Nephron (organoid): ENCODE results near the gene DGUOK.

Source experiments
- H3K27ac Mint-ChIP-seq, 3 experiments: 2 replicates each; pipeline ENCODE4 v1.8.0; 2020; ENCODE audit warnings: mixed read lengths in 3 of 3, mild to moderate bottlenecking in 2 of 3, moderate library complexity in 1 of 3
- H3K27me3 Mint-ChIP-seq: 2 replicates; pipeline ENCODE4 v1.8.0; 2021; ENCODE audit warnings: low read depth, mild to moderate bottlenecking, moderate library complexity, mixed read lengths
- H3K36me3 Mint-ChIP-seq: 2 replicates; pipeline ENCODE4 v1.8.0; 2020; ENCODE audit warnings: low read depth, mixed read lengths
- H3K4me1 Mint-ChIP-seq: 2 replicates; pipeline ENCODE4 v1.8.0; 2020; ENCODE audit warnings: mixed read lengths
- H3K4me3 Mint-ChIP-seq, 3 experiments: 2 replicates each; pipeline ENCODE4 v1.8.0; 2020; ENCODE audit warnings: mild to moderate bottlenecking in 3 of 3, mixed read lengths in 3 of 3, moderate library complexity in 2 of 3
- H3K9me3 Mint-ChIP-seq: 2 replicates; pipeline ENCODE4 v1.8.0; 2020; ENCODE audit warnings: mixed read lengths
- TF ChIP-seq, protein P1 (sequence below), 3 experiments: fragments of 200-600 bp; sonication (generic); IDR thresholded peaks; one replicate each; pipeline ENCODE4 v1.5.0; 2021; ENCODE audit warnings: antibody characterized with exemption in 3 of 3; ENCODE audit not compliant: unreplicated experiment in 3 of 3

DGUOK gene

DNA sequence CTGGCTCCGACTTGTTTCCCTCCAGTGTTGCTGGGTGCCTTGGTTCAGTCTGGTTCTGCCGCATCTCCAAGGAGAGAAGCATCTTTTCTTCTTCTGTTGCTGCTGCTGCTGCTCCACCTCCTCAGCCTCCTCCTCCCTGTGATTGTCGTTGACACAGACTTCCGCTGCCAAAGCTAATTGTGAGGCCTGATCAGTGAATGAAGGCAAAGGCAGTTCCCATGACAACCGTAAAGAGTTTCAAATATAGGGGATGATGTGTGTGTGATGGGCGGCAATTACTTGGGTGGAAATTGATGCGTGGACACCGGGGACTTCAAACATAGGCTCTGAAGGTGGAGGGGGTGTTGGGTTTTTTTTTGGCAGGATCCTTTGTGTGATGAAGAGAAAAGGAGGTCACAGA lies 71.8 kb downstream of the DGUOK start:
- Mint-ChIP-seq H3K36me3 (peaks cover 6% of the 10 kb centered on the region), H3K27me3 (no peaks in the 10 kb centered on the region), H3K4me3 (peak overlapping the region; percentile 19 to 22 (median 21)), H3K9me3 (no peaks in the 10 kb centered on the region), H3K4me1 (peaks cover 61% of the 10 kb centered on the region), H3K27ac (peak overlapping the region; percentile 52 to 93 (median 92))
- TF ChIP-seq, protein P1, sequence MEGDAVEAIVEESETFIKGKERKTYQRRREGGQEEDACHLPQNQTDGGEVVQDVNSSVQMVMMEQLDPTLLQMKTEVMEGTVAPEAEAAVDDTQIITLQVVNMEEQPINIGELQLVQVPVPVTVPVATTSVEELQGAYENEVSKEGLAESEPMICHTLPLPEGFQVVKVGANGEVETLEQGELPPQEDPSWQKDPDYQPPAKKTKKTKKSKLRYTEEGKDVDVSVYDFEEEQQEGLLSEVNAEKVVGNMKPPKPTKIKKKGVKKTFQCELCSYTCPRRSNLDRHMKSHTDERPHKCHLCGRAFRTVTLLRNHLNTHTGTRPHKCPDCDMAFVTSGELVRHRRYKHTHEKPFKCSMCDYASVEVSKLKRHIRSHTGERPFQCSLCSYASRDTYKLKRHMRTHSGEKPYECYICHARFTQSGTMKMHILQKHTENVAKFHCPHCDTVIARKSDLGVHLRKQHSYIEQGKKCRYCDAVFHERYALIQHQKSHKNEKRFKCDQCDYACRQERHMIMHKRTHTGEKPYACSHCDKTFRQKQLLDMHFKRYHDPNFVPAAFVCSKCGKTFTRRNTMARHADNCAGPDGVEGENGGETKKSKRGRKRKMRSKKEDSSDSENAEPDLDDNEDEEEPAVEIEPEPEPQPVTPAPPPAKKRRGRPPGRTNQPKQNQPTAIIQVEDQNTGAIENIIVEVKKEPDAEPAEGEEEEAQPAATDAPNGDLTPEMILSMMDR (IDR thresholded peaks at IDR 0.05; ENCODE audit: unreplicated experiment in 3 of 3): no peak

GRCh38 chr2:73998933-73999332 lies 72.3 kb downstream of the DGUOK start:
- H3K4me1 Mint-ChIP-seq: peaks cover 61% of the 10 kb centered on the region
- TF ChIP-seq, protein P1 (IDR thresholded peaks at IDR 0.05; ENCODE audit: unreplicated experiment in 3 of 3): no peak
- peaks cover 4% of the 10 kb centered on the region for H3K36me3 Mint-ChIP-seq
- H3K4me3 Mint-ChIP-seq: peak overlapping the region; percentile 14 to 21 (median 19)
- peak overlapping the region; percentile 88 to 93 (median 92) for H3K27ac Mint-ChIP-seq
- H3K27me3 Mint-ChIP-seq: no peaks in the 10 kb centered on the region
- H3K9me3 Mint-ChIP-seq: no peaks in the 10 kb centered on the region

DNA sequence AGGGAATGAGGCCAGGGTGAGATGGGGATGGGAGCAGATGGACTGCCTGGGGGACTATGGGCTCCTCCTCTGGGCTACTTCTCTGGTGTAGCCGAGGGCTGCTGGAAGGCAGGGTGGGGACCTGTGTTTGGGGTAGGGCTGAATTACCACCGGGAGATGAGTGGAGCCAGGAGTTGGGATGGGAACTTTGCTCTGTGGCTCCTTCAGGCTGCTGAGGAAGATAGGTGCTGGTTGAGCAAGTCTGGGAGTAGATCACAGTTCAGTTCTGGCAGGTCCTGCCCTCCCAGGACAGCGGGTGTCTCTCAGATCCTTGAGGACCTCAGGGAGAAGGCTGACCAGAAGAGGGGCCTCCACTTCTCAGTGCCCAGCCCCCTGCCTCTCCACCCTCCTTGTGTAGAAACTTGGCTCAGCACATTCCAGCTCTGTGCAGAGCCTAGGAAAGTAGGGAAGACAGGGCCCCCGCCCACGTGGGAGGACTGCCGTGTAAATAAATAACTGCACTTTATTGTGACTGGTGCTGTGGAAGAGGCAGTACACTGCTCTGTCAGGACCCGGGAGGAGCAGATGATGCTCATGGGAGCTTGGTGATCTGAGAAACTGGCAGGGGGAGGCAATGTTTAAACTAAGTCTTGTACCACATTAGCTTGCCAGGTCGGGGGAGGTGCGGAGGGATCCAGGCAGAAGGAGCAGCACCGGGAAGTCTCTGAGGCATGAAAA lies 73.4 kb downstream of the DGUOK start:
- Mint-ChIP-seq H3K27me3 (no peaks in the 10 kb centered on the region), H3K36me3 (no peaks in the 10 kb centered on the region), H3K9me3 (no peaks in the 10 kb centered on the region), H3K27ac (peak overlapping the region; percentile 88 to 93 (median 92)), H3K4me3 (peak overlapping the region; percentile 73 to 83 (median 83)), H3K4me1 (peaks cover 67% of the 10 kb centered on the region)
- TF ChIP-seq, protein P1 (IDR thresholded peaks at IDR 0.05; ENCODE audit: unreplicated experiment in 3 of 3): no peak

DNA sequence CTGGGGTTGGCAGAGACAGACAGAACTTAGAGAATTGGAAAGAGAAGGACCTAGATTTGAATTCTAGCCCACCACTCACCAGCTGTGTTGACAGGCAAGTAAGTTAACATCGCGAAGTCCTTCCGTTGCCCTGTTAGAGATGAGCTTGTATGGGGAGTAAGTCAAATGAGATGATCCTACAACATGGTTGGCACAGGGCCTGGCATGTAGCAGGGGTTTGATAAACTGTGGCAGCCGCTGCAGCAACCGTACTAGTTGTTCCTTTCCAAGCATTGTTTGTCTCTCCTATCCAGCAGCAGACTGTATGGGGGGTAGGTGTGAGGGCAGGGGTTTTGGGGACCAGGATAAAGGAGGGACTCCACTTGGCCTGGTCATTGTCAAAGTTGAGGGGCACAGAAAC lies 74.0 kb downstream of the DGUOK start:
- H3K27me3 Mint-ChIP-seq: no peaks in the 10 kb centered on the region

GRCh38 chr2:74001121-74001520 lies 74.4 kb downstream of the DGUOK start:
- no peaks in the 10 kb centered on the region for H3K9me3 Mint-ChIP-seq
- peak overlapping the region; percentile 83 to 85 (median 84) for H3K4me3 Mint-ChIP-seq
- peak overlapping the region; percentile 88 to 93 (median 92) for H3K27ac Mint-ChIP-seq
- H3K36me3 Mint-ChIP-seq: peaks cover 3% of the 10 kb centered on the region
- no peaks in the 10 kb centered on the region for H3K27me3 Mint-ChIP-seq
- TF ChIP-seq, protein P1 (IDR thresholded peaks at IDR 0.05; ENCODE audit: unreplicated experiment in 3 of 3): no peak
- H3K4me1 Mint-ChIP-seq: peaks cover 78% of the 10 kb centered on the region

More for the DNA sequence above, 74.0 kb downstream of the DGUOK start:
- Mint-ChIP-seq H3K27ac (peak overlapping the region; percentile 88 to 93 (median 92)), H3K9me3 (no peaks in the 10 kb centered on the region), H3K4me1 (peaks cover 73% of the 10 kb centered on the region), H3K36me3 (no peaks in the 10 kb centered on the region), H3K4me3 (peak overlapping the region; percentile 73 to 83 (median 83))
- TF ChIP-seq, protein P1 (IDR thresholded peaks at IDR 0.05; ENCODE audit: unreplicated experiment in 3 of 3): no peak
